Erythroblast (primary cell): ENCODE data around the gene TTC21B.

Source experiments
- GATA1 ChIP-seq: IDR thresholded peaks from 2 replicates; pipeline ENCODE4 v1.6.1; 2011; ENCODE audit warnings: low read depth, mild to moderate bottlenecking, control low read depth, low read length, moderate library complexity
- POLR2A ChIP-seq: IDR thresholded peaks from 2 replicates; pipeline ENCODE4 v1.6.1; 2011; ENCODE audit warnings: mild to moderate bottlenecking, low read length

- TF ChIP-seq POLR2A (no peak), GATA1 (no peak)
Observed at GRCh38 chr2:165897726-165898125, 55.9 kb downstream of the TTC21B start.
